ENCODE data around the gene AMER2. TPM values are rescaled to one million over a fixed set of nuclear protein-coding genes. Genes with fewer than 3 reads are reported as not detected.

The AMER2 gene
- total and polyA plus RNA-seq, 12 donors, result 0.03 to 0.70 (median 0.29) TPM; not detected in 6

- Histone ChIP-seq H3K9me3 (replicated peaks in 1 of 3) (no peaks in the 10 kb centered on the region), H3K4me1 (replicated peaks in 1 of 2) (no peaks in the 10 kb centered on the region), H3K27ac (no peak overlapping the region), H3K36me3 (replicated peaks in 1 of 2) (no peaks in the 10 kb centered on the region), H3K4me3 (no peak overlapping the region), H3K27me3 (no peaks in the 10 kb centered on the region)
- intact Hi-C loops (cut with DNase I), result no loop called here
- WGBS, 4 donors, result 45 to 67% (median 62%) methylated on average over 3 of the region's 3 CpGs
- TF ChIP-seq, protein P1, sequence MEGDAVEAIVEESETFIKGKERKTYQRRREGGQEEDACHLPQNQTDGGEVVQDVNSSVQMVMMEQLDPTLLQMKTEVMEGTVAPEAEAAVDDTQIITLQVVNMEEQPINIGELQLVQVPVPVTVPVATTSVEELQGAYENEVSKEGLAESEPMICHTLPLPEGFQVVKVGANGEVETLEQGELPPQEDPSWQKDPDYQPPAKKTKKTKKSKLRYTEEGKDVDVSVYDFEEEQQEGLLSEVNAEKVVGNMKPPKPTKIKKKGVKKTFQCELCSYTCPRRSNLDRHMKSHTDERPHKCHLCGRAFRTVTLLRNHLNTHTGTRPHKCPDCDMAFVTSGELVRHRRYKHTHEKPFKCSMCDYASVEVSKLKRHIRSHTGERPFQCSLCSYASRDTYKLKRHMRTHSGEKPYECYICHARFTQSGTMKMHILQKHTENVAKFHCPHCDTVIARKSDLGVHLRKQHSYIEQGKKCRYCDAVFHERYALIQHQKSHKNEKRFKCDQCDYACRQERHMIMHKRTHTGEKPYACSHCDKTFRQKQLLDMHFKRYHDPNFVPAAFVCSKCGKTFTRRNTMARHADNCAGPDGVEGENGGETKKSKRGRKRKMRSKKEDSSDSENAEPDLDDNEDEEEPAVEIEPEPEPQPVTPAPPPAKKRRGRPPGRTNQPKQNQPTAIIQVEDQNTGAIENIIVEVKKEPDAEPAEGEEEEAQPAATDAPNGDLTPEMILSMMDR (IDR thresholded peaks at IDR 0.05), result no peak
- no peak for TF ChIP-seq POLR2A (IDR thresholded peaks at IDR 0.05)
- no peak for DNase-seq
Measured at GRCh38 chr13:25180775-25181537, 8.9 kb upstream of the AMER2 start.

DNA sequence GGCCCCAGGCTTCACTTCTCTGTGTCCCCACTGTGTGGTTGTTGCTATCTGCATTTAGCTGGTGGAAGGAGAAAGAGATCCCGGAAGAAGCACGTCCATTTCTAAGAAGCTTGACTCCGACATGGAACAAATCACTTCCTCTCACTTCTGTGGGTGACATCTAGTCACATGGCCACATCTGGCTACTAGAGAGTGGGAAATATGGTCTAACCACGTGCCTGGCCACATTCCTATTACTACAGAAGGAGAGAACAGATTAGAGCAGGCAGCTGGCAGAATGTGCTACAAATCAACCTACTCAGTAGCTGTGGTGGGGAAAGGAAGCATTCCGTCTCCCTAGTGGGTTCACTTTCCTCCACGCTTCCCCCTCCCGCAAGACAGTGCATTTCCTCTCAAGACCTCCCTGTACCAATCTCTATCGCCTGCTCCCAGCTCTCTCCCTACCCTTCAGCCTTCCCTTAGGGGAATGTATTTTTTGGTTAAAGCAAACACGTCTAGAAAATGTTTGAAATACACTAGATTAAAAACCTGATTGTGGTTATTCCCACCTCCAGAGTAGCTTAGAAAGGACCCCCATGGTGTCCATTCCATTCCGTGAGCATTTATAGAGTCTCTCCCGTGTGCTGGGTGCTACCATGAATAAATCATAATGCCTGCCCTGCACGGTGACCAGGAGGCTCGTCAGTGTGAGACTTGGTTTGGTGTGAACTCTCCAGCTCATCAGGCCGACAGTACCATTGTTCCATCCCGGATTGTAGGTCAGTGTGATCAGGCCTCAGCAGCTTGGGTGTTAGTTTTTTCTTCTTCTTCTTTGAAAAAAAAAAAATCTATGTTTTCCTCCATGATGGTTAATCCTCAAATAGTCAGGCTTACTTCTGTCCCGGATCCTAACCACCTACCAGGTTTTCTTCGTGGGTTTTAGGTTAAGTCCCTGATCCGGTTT lies 8.0 kb upstream of the AMER2 start:
- H3K4me3 ChIP-seq, result no peak overlapping the region
- no peaks in the 10 kb centered on the region for H3K9me3 ChIP-seq (replicated peaks in 1 of 3)
- H3K27ac ChIP-seq, result no peak overlapping the region
- no peak for DNase-seq
- intact Hi-C loops (cut with DNase I), result no loop called here
- TF ChIP-seq, protein P1 (IDR thresholded peaks at IDR 0.05), result no peak
- no peak for TF ChIP-seq POLR2A (IDR thresholded peaks at IDR 0.05)
- H3K27me3 ChIP-seq, result no peaks in the 10 kb centered on the region
- no peaks in the 10 kb centered on the region for H3K4me1 ChIP-seq (replicated peaks in 1 of 2)
- WGBS, 4 donors, result 61 to 71% (median 62%) methylated on average over 18 of the region's 18 CpGs
- H3K36me3 ChIP-seq (replicated peaks in 1 of 2), result no peaks in the 10 kb centered on the region

DNA sequence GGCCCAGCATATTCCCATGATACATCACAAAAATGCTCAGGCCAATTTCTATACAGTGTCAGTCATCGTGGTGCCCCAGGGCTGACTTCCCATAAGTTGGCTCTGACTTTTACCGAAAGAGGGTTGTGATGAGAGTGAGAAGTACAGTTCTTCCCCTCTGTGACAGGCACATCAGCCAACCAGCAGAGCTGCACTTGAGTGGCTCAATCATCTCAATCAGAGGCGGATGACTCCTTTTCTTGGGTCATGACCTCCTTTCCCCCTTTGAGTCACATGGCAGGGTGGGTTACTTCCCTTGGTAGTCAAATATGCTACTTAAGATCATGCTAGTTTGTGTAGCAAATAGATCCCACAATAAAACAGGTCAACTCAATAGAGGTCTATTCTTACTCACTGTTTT lies 6.9 kb upstream of the AMER2 start:
- Histone ChIP-seq H3K36me3 (replicated peaks in 1 of 2) (no peaks in the 10 kb centered on the region), H3K27me3 (no peaks in the 10 kb centered on the region), H3K4me3 (no peak overlapping the region), H3K27ac (no peak overlapping the region), H3K9me3 (replicated peaks in 1 of 3) (no peaks in the 10 kb centered on the region), H3K4me1 (replicated peaks in 1 of 2) (no peaks in the 10 kb centered on the region)
- WGBS, 4 donors, result 82 to 92% (median 87%) methylated on average over 2 to 3 of the region's 3 CpGs
- intact Hi-C loops (cut with DNase I), result no loop called here
- DNase-seq, result no peak
- TF ChIP-seq, protein P1 (IDR thresholded peaks at IDR 0.05), result no peak
- TF ChIP-seq POLR2A (IDR thresholded peaks at IDR 0.05), result no peak

GRCh38 chr13:25178070-25178469 lies 6.0 kb upstream of the AMER2 start:
- H3K4me3 ChIP-seq, result no peak overlapping the region
- no peak for DNase-seq
- WGBS, 4 donors, result 72 to 86% (median 79%) methylated on average over 3 of the region's 3 CpGs
- H3K4me1 ChIP-seq (replicated peaks in 1 of 2), result no peaks in the 10 kb centered on the region
- H3K36me3 ChIP-seq (replicated peaks in 1 of 2), result no peaks in the 10 kb centered on the region
- H3K27me3 ChIP-seq, result peaks cover 3% of the 10 kb centered on the region
- intact Hi-C loops (cut with DNase I), result no loop called here
- no peak overlapping the region for H3K27ac ChIP-seq
- TF ChIP-seq, protein P1 (IDR thresholded peaks at IDR 0.05), result no peak
- no peak for TF ChIP-seq POLR2A (IDR thresholded peaks at IDR 0.05)
- H3K9me3 ChIP-seq (replicated peaks in 1 of 3), result no peaks in the 10 kb centered on the region
